22Rv1 (cell line): Measurements from ENCODE around the gene SFSWAP.

ENCODE experiments used
- CTCF ChIP-seq: fragments of 450-650 bp; IDR thresholded peaks from 2 replicates; pipeline ENCODE4 v1.5.1; 2017; ENCODE audit warnings: mild to moderate bottlenecking
- ZFX ChIP-seq: fragments of 450-650 bp; IDR thresholded peaks from 2 replicates; pipeline ENCODE4 v1.6.1; 2017; ENCODE audit warnings: antibody characterized with exemption, borderline replicate concordance

- TF ChIP-seq CTCF (no peak), ZFX (no peak)
Observed at GRCh38 chr12:131671276-131671675, 39.6 kb upstream of the SFSWAP start.
